ENCODE results near the gene DNAJB8.

Gene DNAJB8

DNA sequence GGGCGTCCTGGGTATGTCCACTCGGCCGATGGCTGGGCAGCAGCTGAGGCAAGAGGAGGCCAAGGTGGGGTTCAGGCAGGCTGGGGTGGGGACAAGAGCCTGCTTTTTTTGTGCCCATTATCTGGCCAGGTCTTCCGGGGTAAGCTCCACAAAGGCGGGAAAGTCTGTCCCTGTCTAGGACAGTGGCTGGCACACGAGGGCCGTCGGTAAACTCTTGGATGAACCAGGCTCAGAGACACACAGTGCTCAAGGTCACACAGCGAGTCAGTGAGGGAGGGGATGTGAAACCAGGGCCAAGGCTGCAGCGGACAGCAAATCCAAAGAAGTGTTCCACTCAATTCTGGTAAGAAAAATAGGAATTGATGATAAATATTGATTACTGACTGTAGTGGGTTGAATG lies 2.9 kb downstream of the DNAJB8 start:
- no peak for DNase-seq

DNA sequence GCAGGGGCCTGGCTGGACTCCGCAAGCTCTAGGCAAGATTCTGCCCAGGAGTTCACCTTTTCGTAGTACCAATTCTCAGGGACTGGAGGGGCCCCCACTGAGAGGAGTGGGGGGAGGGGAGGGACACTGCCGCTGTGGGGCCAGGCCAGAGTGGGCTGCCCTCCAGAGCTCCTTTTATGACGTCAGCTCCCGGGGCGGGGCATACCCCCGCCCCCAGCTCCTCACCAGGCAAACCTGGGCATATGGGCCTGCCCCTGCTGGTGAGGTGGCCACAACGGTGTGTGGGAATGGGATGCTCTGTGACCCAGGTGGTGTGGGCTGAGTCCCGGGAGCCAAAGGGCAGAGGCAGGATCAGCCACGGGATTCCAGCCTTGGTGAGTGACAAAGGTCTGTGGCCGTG lies 3.3 kb downstream of the DNAJB8 start:
- no peak for DNase-seq

DNA sequence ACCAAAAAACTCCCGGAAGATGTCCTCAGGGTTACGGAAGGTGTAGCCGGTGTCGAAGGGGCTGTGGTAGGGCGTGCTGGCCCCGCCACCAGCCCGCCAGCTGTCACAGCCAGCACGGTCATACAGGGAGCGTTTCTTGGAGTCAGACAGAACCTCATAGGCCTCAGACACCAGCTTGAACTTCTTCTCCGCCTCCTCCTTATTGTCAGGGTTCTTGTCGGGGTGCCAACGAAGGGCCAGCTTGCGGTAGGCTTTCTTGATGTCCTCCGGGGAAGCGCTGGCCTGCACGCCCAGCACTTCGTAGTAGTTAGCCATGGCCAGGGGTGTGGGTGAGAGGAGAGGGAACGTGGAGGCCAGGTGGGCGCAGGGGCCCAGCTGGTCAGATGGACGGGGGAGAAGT lies 3.8 kb downstream of the DNAJB8 start:
- DNase-seq: no peak

DNA sequence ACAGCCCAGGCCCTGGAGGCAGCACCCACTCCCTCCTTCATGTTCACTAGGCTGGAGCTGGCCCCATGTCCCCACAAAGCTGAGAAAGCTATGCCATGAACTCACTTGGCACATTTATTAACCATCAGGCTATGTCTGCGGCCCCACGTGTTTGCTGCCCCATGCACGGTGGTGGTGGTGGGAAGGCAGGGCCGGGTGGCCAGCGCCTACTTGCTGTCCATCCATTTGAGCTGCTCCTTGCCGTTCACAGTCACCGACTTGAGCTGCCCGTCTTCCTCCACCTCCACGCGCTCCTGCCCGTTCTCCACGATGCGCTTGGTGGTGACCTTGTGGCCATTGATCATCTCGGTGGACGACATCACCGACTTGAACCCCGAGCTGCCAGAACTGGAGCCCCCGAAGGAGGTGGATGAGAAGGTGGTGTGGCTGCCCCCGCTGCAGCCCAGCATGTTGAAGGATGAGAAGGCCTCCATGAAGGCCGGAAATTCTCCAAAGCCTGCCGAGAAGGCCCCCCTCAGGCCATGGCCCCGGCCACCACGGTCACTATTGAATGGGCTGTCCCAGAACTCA lies 4.3 kb downstream of the DNAJB8 start:
- DNase-seq: no peak

DNA sequence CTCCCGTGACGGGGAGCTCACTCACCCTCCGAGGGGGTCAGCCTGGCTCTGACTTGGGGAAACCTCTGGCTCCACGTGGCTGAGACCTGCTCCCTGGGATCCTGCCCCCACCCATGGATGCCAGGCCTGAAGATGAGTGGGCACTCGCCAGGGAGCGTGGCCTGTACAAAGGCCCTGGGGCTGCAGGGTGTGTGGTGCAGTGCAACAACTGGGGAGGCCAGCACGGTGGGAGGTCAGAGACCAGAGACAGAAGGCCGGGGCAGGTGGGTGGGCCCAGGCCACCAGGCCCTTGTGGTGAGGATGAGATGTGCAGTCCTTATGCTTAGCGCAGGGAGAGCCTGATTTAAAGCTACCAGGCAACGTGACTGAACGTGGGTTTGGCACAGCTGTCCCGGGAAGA lies 5.0 kb downstream of the DNAJB8 start:
- no peak for DNase-seq

DNA sequence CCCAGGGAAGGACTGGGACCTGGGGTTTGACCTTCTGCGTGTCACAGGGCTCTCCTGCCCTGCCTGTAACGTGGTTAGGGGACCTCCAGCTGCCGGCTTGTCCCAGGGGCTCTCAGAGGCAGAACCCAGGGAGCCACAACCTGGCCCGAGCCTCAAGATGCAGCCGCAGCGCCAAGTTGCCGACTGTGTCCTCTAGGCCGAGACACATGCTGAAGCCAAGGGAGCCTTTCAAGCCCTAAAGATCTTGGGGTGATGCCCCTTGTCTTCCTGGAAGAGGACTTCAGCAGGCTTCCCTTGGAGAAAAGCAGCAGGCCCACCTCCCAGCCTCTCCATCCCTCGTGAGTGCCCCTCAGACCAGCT lies 7.2 kb downstream of the DNAJB8 start:
- no peak for DNase-seq

DNA sequence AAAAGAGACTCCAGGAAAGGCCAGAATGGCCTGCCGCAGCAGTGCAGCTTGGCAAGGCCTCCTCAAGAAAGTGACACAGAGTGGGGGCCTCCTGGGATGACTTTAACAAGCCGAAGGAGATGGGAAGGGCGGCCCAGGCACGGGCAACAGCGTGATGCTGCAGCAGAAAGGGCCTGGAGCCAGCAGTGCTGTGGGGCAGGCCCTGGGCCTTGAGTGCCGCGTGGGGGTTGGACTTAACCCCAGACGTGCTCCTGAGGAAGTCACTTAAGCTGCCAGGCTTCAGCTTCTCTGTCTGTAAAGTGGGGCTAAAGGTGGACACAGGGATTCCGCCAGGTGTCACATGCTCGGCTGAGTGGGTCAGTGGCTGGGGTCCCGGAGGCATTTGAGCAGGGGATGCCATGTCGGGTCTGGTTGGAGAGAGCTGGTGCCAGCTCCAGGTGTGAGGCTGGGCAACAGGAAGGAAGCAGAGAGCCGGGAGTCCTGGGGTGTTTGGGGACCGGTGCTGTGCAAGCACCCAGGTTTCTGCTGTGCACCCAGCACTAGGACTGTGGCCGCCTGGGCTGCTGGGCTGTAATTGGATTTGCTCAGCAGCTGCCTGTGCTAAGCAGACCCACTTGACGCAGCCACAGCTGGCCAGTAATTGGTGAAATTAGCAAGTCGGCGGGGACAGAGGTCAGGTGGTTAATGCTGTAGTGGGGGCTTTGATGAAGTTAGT lies 7.8 kb downstream of the DNAJB8 start:
- no peak for DNase-seq

DNA sequence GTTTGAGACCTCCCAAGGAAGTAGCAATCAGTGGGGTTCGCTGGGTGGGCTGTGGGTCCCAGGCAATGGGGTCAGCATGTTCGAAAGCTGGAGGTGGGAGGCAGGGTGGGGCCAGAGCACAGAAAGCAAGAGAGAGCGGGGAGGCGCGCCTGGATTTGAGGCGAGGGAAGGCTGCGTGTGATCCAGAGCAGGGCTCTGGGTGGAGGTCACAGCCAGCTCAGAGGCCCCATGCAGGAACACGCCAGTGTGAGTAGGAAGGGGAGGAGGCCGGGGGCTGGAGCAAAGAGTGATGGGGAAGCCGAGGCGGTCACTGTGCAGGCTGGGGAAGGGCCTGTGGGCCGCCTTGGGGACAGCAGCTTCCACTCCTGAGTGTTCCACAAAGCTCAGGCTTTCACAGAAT lies 8.8 kb downstream of the DNAJB8 start:
- no peak for DNase-seq

DNA sequence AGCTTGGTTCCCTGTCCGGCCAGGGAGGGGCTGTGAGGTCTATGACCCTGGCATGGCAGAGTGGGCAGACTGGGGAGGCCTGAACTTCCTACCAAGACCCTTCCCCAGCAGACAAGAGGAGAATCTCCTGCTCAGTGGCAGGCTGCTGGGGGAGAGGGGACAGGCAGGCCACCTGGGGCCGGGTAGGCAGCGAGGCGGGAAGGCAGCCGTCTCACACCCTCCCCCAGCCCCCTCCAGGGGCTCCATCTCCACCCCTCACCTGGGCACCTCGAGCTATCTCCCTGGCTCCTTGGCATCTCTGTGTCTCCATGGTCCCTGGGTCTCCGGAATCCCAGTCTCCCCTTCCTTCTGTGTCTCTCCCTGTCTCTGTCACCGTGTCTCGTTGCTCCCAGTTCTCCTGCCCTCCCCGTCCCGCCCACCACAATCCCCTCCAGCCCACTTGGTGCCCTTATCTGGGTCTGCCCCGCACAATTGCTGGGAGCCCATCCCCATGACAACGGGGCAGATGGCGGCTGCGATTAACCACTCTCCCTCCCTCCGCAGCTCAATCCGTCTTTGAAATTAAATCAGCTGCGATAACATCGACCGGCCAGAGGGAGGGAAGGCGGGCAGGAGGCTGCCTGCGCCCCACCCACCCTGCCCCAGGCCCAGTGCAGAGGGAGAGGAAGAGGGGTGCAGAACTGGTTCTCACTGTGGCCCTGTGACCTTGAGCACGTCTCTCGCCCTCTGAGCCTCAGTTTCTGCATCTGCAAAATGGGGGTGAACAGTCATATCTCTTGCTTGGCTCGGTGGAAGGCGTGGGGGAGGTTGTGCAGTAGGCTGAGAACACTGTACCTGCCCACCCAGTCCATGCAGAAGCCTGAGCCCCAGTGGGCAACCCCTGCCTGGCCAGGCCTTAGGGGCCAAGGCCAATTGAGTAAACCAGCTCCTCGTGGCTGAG lies 9.6 kb downstream of the DNAJB8 start:
- no peak for DNase-seq

DNA sequence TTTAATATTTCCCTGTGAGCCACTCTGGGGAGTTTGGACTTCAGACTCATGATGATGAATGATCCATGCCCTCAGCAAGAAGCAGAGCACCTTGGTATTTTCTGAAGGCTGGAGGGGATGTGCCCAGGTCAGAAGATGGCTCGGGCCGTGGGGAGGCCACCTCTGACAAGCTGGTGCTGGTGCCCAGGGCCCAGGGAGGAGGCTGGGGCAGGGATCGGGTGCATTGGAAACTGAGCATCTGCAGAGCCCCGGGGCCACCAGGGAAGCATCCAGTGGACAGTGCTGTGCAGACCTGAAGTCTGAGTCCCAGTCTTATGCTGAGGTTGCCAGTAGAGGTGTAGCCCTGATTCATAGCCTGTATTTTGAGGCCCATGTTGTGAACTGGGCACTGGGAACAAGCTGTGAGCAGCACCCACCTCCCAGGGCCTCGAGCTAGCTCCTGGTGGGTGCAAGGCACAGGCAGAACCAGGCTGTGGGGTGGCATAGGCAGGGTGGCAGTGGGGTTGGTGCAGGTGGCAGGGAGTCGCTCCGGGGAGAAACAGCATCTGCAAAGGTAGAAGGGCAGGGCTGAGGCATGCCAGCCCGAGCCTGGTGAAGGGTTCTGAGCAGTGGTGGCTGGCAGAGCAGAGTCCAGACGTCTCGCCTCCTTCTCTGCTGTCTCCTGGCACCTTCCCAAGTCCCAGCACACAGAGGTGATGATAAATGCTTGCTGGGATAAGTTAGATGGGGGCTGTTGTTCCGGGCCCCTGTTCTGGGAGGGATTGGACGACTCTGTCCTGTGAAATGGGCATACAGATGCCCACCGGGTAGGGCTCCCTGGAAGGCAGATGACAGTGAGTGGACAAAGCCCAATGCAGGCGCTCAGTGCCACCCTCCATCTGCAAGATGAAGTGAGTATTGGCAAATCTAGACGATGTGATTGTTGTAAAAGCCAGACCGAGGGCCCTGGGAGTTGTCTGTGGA lies 10.6 kb downstream of the DNAJB8 start:
- no peak for DNase-seq

DNA sequence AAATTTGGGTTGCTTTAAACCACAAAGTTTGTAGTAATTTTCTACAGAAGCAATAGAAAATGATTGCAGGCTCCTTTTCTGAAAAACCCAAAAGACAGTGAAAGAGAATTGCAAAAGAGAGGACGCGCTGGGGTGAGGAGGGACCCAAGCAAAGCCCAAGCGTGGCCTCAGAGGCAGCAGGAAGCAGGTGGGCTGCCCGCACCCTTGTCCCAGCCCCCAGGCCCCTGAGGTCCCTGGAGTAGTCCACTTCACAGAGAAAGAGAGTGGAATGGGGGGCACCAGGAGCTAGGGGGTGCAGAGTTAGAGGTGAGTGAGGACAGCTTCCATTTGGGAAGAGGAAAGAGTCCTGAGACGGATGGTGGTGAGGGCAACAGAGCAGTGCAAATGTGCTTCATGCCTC lies 11.6 kb downstream of the DNAJB8 start:
- no peak for DNase-seq

DNA sequence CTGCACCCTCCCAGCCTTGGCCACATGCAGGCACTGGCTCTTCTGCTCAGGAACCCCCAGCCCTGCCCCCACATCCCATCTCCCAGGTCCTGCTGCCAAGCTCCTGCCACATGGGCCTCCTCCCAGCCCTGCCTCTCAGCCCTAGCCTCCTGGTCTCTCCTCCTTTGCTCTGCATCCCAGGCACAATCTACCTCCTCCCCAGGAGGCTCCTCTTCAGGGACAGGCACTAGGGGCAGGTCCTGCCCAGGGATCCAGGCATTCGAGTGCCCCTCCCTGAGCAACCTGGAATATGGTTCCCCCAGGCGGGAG lies 12.4 kb downstream of the DNAJB8 start:
- DNase-seq: no peak

DNA sequence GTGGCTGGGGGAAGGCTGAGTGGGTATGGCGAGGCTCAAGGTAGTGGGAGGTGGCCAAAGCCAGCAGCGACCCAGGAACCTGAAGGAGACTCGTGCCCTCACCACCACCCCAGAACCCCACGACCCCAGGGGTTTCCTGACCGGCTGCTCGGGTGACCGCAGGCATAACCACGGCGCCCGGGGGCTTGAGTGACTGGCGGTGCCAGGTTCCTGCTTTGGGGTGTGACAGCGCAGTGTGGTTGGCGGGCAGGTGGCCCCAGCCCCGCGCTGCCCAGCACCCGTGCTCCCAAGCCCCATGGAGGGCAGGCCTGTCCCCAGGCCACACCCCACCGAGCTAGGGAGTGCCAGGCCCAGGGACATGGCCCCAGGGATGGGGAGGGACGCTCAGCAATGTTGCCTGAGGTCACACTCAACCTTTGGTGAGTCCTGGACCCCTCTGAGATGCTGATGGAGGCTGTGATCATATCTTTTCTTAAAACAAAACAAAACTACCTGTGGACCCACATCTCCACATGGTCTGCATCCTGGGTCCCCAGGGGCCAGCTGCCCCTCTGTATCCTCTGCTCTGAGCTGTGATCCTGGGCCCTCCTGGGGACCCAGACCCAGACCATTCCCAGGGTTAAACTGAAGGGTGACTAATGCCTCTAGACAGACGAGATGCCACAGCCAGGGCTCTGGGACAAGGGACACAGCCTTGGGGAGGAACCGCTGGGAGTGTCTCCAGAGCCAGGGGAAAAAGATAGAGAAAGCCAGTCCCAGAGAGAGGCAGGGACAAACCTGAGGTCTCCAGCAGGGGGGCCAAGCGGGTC lies 13.0 kb downstream of the DNAJB8 start:
- DNase-seq: no peak

DNA sequence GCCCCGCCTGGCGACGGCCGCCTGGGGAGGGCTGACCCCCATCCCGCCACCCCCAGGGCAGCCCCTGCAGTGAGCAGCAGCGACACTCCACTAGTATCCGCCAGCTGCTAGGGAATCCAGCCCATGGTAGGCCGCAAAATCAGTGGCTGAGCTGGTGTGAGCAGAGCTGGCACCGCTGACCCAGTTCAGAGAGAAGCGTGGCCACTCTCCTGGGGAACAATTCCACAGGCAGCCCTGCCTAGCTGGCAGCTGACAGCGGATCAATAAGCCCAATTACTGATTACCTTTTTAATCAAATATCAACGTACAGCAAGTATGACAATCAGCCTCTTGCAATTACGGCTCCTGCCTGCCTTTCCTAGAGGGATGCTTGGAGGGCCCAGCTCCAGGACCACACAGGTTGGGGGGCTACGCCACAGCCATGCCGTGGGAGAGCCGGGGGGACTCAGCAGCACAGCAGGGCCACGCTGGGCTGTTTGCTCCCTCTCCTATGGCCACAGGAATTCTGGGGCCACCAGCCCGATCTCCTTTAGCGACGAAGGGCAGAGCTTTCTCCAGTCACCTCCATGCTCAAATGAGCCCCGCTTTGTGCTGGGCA lies 13.9 kb downstream of the DNAJB8 start:
- DNase-seq: no peak

DNA sequence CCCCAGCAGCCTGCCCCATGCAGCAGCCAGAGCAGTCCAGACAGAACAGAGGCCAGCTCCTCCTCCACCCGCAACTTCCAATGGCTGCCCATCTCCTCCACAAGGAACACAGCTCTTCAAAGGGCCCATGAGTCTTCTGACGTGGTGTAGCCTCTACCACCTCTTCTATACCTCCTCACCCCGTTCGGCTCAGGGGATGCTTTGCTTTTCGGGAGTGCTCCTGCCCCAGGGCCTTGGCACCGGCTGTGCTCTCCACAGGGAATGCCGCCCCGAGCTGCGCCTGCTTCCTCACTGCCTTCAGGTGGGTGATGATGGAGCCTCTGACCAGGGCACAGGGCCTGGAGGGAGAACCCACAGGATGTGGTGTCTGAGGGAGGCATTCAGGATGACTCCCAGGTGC lies 14.6 kb downstream of the DNAJB8 start:
- no peak for DNase-seq

DNA sequence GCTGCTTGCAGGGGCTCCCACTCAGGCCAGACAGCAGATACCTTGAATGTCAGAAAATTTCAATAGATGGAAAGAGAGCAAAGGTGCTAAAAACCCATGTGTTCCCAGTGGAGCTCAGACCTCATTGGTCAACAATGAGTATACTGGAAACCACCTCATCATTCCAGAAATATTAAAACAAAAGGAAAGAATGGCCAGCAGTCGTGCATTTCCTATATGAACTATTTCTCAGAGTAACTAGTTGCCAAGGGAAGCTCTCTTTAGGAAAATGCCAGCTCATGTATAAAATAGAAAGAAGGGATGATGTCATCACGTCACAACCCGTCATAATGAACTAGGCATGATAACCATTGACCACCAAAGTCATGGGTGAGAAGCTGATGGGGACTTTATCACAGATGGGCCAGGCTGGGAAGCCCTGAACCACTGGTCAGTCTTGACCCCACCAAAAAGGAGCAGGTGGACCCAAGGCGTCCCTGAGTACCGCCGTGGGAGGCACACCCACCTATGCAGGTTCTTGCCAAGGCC lies 17.5 kb downstream of the DNAJB8 start:
- no peak for DNase-seq

DNA sequence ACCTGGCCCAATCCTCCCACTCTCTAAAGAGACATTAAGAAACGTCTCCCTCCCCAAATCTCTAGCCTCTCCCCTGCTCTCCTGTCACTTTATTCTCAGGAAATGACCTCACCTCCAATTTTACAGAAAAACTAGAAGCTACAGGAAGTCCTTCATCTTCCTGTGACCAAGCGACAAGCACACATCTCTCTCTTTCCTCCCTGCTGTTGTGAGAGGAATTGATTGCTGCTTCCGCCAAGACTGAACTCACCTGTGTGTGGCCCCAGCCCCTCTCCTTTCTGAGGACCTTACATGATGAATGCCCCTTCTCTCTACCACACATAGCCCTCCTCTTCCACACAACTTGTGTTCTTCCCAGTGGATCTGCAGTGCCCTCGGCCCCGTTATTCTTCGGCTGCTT lies 18.2 kb downstream of the DNAJB8 start:
- DNase-seq: no peak

DNA sequence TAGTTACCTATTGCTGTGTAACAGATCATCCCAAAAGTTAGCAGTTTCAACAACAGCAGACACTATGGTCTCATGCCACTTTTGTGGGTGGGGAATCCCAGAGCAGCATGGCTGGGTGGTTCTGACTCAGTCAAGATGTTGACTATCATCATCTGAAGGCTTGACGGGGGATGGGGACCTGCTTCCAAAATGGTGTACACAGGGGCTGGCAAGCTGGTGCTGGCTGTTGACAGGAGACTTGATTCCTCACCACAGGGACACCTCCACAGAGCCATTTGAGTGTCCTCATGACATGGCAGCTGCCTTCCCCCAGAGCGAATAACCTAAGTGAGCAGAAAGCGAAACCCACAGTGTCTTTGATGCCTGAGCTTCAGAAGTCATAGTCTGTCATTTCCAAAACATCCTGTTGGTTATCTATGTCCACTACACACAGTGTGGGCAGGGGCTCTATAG lies 19.1 kb downstream of the DNAJB8 start:
- no peak for DNase-seq

DNA sequence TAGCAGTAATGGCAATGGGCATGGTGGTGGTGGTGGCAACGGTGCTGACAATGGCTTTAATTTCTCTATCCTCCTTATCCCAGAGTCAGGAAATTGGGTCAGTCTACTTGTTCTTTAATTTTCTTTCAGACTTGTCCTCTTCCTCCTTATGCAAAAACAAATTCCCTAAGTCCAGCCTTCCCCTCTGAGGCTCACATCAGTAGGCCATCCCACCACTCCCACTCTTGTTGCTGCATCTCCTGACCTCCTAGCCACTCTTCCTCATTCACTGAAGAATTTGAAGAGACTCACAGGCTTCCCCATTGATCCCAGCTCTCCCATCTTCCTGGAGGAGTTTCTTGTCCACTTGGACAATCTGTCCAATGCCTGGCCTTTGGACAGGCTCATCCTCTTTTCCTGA lies 19.9 kb downstream of the DNAJB8 start:
- no peak for DNase-seq

DNA sequence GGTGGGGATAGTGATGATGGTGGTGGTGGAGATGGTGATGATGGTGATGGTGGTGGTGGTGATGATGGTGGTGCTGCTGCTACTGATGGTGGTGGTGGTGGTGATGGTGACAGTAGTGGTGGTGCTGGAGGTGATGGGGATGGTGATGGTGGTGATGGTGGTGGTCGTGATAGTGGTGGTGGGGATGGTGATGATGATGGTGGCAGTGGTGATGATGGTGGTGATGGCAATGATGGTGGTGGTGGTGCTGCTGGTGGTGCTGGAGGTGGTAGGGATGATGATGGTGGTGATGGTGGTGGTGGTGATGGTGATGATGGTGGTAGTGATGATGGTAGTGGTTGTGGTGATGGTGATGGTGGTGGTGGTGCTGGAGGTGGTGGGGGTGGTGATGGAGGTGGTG lies 21.3 kb downstream of the DNAJB8 start:
- no peak for DNase-seq

DNA sequence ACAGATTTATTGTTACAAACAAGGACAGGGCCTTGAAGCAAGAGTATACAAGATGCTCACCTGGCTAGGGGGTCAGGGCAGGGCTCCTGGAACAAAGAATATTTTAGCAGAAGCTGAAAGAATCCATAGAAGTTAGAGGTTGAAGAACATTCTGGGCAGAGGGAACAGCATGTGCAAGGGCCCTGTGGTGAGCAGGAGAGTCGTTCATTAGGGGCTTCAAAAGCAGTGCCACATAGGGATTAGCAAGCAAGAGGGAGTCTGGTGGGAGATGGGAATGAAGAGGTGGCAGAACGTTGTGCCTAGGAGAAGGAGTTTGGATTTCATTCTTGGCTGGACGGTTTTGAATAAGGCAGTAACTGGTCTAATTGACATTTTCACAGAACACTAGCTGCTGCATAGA lies 22.9 kb downstream of the DNAJB8 start:
- no peak for DNase-seq

DNA sequence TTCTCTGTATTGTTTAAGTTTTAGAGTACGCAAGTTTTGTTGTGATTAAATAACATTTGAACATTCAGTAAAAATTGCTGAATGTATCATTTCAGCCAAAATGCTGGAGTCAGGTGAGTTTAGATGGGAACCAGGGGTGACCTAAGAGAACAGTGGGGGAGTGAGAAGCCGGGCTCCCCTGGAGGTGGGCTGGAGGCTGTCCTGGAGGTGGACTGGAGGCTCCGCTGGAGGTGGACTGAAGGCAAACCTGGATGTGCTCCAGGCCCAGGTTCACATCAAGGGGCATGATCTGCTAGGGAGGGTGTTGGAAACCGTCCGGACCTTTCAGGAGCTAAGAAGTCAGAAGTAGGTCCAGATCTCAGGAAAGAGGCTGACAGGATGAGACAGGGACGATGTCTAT lies 23.7 kb downstream of the DNAJB8 start:
- no peak for DNase-seq

Measured in NCI-H2107 (cell line).